Endothelial cell of umbilical vein (primary cell): Measurements from ENCODE around the gene ANP32E. TPM values are rescaled to one million over a fixed set of nuclear protein-coding genes. Genes with fewer than 3 reads are reported as not detected.

Source experiments
- BruUV-seq: library from RNA; stranded (reverse); fragments of 400-500 nt; replicated peaks from 2 replicates; lab custom pipeline; 2021; lab: Mats Ljungman, UMichigan
- CTCF ChIA-PET: fragments of 300-600, 350-600 bp; sonication (Branson Sonifier 250); formaldehyde crosslinking; loops from one replicate; lab custom pipeline; 2021; ENCODE audit warnings: antibody characterized with exemption, inconsistent platforms; lab: Charles Lee
- POLR2A ChIA-PET: fragments of 300-600, 350-600 bp; sonication (Branson Sonifier 250); formaldehyde crosslinking; loops from one replicate; lab custom pipeline; 2021; ENCODE audit warnings: antibody characterized with exemption, inconsistent platforms; lab: Charles Lee
- DNase-seq: peaks from one replicate; pipeline ENCODE4 v3.0.0-alpha.2; 2011; ENCODE audit warnings: low read depth, low spot score
- FAIRE-seq: peaks from 2 replicates; lab custom pipeline; 2011; peaks lifted over from hg19 to GRCh38; lab: Jason Lieb, UNC
- H2AFZ ChIP-seq: 2 replicates; pipeline ENCODE4 v1.6.0; 2012; ENCODE audit warnings: low read depth, low read length, control low read depth, inconsistent platforms
- H3K27ac ChIP-seq: 2 replicates; pipeline ENCODE4 v1.5.1; 2011; ENCODE audit warnings: low read depth, mild to moderate bottlenecking, control low read depth, low read length, moderate library complexity; ENCODE audit not compliant: insufficient read depth
- H3K27me3 ChIP-seq, 2 experiments: 2 replicates each; pipeline versions ENCODE4 v1.6.0 to v1.6.1; 2011; ENCODE audit warnings: low read length in 2 of 2, mixed read lengths in 1 of 2; ENCODE audit not compliant: control insufficient read depth in 2 of 2, insufficient read depth in 2 of 2
- H3K36me3 ChIP-seq, 2 experiments: 2 replicates in 1 of 2; 3 replicates in 1 of 2; pipeline ENCODE4 v1.5.1; 2011; ENCODE audit warnings: low read length in 2 of 2, mild to moderate bottlenecking in 1 of 2, moderate library complexity in 1 of 2; ENCODE audit not compliant: control insufficient read depth in 2 of 2, insufficient read depth in 2 of 2; ENCODE audit errors: extremely low read depth in 1 of 2
- H3K4me1 ChIP-seq: 3 replicates; pipeline ENCODE4 v1.5.1; 2011; ENCODE audit warnings: mild to moderate bottlenecking, low read length; ENCODE audit not compliant: control insufficient read depth, insufficient read depth; ENCODE audit errors: extremely low read depth
- H3K4me2 ChIP-seq: 2 replicates; pipeline ENCODE4 v1.6.1; 2011; ENCODE audit warnings: low read length, control low read depth, mixed read lengths; ENCODE audit not compliant: insufficient read depth
- H3K4me3 ChIP-seq, 3 experiments: fragments of 200-600 bp in 1 of 3; sonication (generic), shearing (Covaris generic) in 1 of 3; replicated peaks in 1 of 3; 2 replicates each; pipeline ENCODE4 v1.5.1; 2011 to 2016; ENCODE audit warnings: control low read depth in 3 of 3, low read length in 3 of 3, mild to moderate bottlenecking in 2 of 3, inconsistent platforms in 1 of 3, low read depth in 1 of 3, moderate library complexity in 1 of 3; ENCODE audit not compliant: insufficient read depth in 1 of 3
- H3K79me2 ChIP-seq: 2 replicates; pipeline ENCODE4 v1.6.0; 2012; ENCODE audit warnings: low read length, inconsistent platforms; ENCODE audit not compliant: control insufficient read depth, insufficient read depth
- H3K9ac ChIP-seq: replicated peaks from 2 replicates; pipeline ENCODE3; 2011; ENCODE audit warnings: low read length, control low read depth; ENCODE audit not compliant: insufficient read depth; ENCODE audit errors: extremely low read depth
- H3K9me1 ChIP-seq: replicated peaks from 3 replicates; pipeline ENCODE4 v1.6.0; 2011; ENCODE audit warnings: mild to moderate bottlenecking, low read length; ENCODE audit not compliant: control insufficient read depth, insufficient read depth; ENCODE audit errors: extremely low read depth
- H3K9me3 ChIP-seq: replicated peaks from 2 replicates; pipeline ENCODE4 v1.5.1; 2012; ENCODE audit warnings: low read length, inconsistent platforms; ENCODE audit not compliant: control insufficient read depth, insufficient read depth
- H4K20me1 ChIP-seq: replicated peaks from 2 replicates; pipeline ENCODE3; 2011; ENCODE audit warnings: mild to moderate bottlenecking, low read length; ENCODE audit not compliant: control insufficient read depth, insufficient read depth; ENCODE audit errors: extremely low read depth
- EZH2 ChIP-seq: IDR thresholded peaks from 2 replicates; pipeline ENCODE4 v1.6.1; 2012; ENCODE audit warnings: borderline replicate concordance, low read depth, mild to moderate bottlenecking, moderate library complexity, low read length, inconsistent platforms; ENCODE audit not compliant: severe bottlenecking
- FOS ChIP-seq: IDR thresholded peaks from 2 replicates; pipeline ENCODE4 v1.6.1; 2011; ENCODE audit warnings: mild to moderate bottlenecking, low read length, moderate library complexity, borderline replicate concordance; ENCODE audit not compliant: insufficient read depth
- GATA2 ChIP-seq: IDR thresholded peaks from 2 replicates; pipeline ENCODE4 v1.7.0; 2011; ENCODE audit warnings: low read depth, mild to moderate bottlenecking, moderate library complexity, mixed read lengths, low read length; ENCODE audit not compliant: insufficient read length, insufficient read depth
- JUN ChIP-seq: IDR thresholded peaks from 2 replicates; pipeline ENCODE4 v1.6.1; 2011; ENCODE audit warnings: borderline replicate concordance, low read depth; ENCODE audit not compliant: insufficient read length, insufficient read depth
- MYC ChIP-seq: IDR thresholded peaks from one replicate; pipeline ENCODE4 v1.6.1; 2011; ENCODE audit warnings: mild to moderate bottlenecking, low read depth, low read length
- POLR2A ChIP-seq: IDR thresholded peaks from 2 replicates; pipeline ENCODE4 v1.6.1; 2012; ENCODE audit warnings: low read depth, mild to moderate bottlenecking, control low read depth, low read length
- POLR2AphosphoS5 ChIP-seq: IDR thresholded peaks from 2 replicates; pipeline ENCODE4 v1.6.1; 2012; ENCODE audit warnings: low read depth, mild to moderate bottlenecking, control low read depth, low read length, moderate library complexity; ENCODE audit not compliant: insufficient read depth
- dilution Hi-C: fragments of 300-500 bp; cut with MboI; formaldehyde crosslinking; loops from one replicate; pipeline ENCODE4 v1.15.0; 2019; ENCODE audit warnings: low sequenced_read_pairs; ENCODE audit not compliant: extremely low pct_ligation_motif_present
- intact Hi-C: fragments of 100-400 bp; cut with micrococcal nuclease; formaldehyde crosslinking; loops from one replicate; pipeline ENCODE4 v1.10.0; 2022
- polyA plus RNA-seq, 4 experiments: library from polyadenylated mRNA; depleted of rRNA in 3 of 4; stranded (reverse) in 3 of 4; unstranded in 1 of 4; fragments of >200 nt; gene quantifications; 2 replicates each; pipeline versions ENCODE4 v1.2.1 to v1.2.3, GENCODE V29; 2011 to 2012; ENCODE audit warnings: missing spikeins in 1 of 4
- total RNA-seq: library from RNA; stranded (reverse); gene quantifications from 2 replicates; pipeline ENCODE4 v1.2.3, GENCODE V29; 2021
- TF ChIP-seq, protein P1 (sequence below), 2 donors: IDR thresholded peaks; 1 replicate in 1 of 2; 2 replicates in 1 of 2; pipeline ENCODE4 v1.5.1; 2011; ENCODE audit warnings: low read length in 2 of 2, mild to moderate bottlenecking in 2 of 2, moderate library complexity in 2 of 2, control low read depth in 1 of 2, inconsistent platforms in 1 of 2, low read depth in 1 of 2; ENCODE audit not compliant: insufficient read depth in 1 of 2; ENCODE audit errors: extremely low read depth in 1 of 2
- TF ChIP-seq, protein P2 (sequence below): IDR thresholded peaks from 2 replicates; pipeline ENCODE4 v1.6.1; 2011; ENCODE audit not compliant: insufficient read depth, insufficient read length

ANP32E gene
- total and polyA plus RNA-seq, 2 donors (not counting 3 experiments of a cell fraction or from before 2014, with no cell fraction given): 6.8 to 53.4 TPM

DNA sequence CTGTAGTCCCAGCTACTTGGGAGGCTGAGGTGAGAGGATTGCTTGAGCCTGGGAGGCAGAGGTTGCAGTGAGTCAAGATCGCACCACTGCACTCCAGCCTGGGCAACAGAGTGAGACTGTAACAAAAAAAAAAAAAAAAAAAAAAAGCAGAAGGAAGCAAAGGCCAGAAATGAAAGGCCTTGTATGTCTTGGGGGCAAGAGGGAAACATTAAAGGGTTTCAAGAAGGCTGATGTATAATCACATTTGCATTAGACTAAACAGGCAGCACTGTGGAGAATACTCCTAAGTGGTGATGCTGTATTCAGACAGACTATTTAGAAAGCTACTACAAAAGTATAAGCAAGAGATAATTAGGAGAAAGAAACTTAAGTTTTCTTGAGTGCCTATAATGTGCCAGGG lies 10.4 kb downstream of the ANP32E start:
- H4K20me1 ChIP-seq: no peaks in the 10 kb centered on the region
- dilution Hi-C loops: no loop called here
- CTCF ChIA-PET: interaction anchor here (0.6 kb wide), 1 partner anchor 8 kb away, joined by 3 read pairs; no protein-coding TSS in a partner anchor

More for the DNA sequence above, 10.4 kb downstream of the ANP32E start:
- FAIRE-seq (no peak), DNase-seq (no peak)
- intact Hi-C loops: no loop called here
- Histone ChIP-seq H2AFZ (no peak overlapping the region), H3K79me2 (no peaks in the 10 kb centered on the region), H3K9me1 (no peaks in the 10 kb centered on the region), H3K9me3 (no peaks in the 10 kb centered on the region), H3K27ac (no peak overlapping the region), H3K27me3 (no peaks in the 10 kb centered on the region), H3K4me3 (no peak overlapping the region), H3K9ac (no peak overlapping the region), H3K4me2 (no peak overlapping the region), H3K36me3 (peaks cover 4 to 7% of the 10 kb centered on the region in 2 experiments), H3K4me1 (no peaks in the 10 kb centered on the region)
- POLR2A ChIA-PET: no interaction called here
- TF ChIP-seq, protein P1, sequence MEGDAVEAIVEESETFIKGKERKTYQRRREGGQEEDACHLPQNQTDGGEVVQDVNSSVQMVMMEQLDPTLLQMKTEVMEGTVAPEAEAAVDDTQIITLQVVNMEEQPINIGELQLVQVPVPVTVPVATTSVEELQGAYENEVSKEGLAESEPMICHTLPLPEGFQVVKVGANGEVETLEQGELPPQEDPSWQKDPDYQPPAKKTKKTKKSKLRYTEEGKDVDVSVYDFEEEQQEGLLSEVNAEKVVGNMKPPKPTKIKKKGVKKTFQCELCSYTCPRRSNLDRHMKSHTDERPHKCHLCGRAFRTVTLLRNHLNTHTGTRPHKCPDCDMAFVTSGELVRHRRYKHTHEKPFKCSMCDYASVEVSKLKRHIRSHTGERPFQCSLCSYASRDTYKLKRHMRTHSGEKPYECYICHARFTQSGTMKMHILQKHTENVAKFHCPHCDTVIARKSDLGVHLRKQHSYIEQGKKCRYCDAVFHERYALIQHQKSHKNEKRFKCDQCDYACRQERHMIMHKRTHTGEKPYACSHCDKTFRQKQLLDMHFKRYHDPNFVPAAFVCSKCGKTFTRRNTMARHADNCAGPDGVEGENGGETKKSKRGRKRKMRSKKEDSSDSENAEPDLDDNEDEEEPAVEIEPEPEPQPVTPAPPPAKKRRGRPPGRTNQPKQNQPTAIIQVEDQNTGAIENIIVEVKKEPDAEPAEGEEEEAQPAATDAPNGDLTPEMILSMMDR (IDR thresholded peaks at IDR 0.05; ENCODE audit: extremely low read depth in 1 of 2, insufficient read depth in 1 of 2, low read depth in 1 of 2, low read length in 2 of 2): no peak
- TF ChIP-seq EZH2: no peak
- no peak for TF ChIP-seq POLR2AphosphoS5
- no peak for TF ChIP-seq FOS
- TF ChIP-seq JUN: no peak
- no peak for TF ChIP-seq MYC
- TF ChIP-seq, protein P2, sequence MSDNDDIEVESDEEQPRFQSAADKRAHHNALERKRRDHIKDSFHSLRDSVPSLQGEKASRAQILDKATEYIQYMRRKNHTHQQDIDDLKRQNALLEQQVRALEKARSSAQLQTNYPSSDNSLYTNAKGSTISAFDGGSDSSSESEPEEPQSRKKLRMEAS: no peak
- no peak for TF ChIP-seq POLR2A
- TF ChIP-seq GATA2: no peak
- BruUV-seq: no TSS peak
